ENCODE data around the gene FBXO11.

DNA sequence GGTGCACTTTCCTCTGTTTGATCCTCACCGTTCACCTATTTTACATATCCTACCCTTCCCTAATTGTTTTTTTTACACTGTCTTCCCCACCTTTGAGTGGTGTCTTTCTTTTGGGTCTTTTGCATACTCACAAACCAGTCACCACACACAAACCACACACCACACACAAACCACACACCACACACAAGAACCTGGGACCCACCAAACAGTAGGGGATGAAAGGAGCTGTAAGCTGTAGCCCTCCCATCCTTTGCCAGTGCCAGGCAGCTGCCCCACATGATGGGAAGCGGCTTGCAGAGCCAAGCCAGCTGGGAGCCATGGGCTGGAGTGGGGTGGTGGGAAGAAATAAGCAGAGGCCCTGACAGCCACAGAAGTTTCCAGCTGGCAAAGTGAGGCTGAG, 162.2 kb downstream of the FBXO11 start:
- TF ChIP-seq, protein P1, sequence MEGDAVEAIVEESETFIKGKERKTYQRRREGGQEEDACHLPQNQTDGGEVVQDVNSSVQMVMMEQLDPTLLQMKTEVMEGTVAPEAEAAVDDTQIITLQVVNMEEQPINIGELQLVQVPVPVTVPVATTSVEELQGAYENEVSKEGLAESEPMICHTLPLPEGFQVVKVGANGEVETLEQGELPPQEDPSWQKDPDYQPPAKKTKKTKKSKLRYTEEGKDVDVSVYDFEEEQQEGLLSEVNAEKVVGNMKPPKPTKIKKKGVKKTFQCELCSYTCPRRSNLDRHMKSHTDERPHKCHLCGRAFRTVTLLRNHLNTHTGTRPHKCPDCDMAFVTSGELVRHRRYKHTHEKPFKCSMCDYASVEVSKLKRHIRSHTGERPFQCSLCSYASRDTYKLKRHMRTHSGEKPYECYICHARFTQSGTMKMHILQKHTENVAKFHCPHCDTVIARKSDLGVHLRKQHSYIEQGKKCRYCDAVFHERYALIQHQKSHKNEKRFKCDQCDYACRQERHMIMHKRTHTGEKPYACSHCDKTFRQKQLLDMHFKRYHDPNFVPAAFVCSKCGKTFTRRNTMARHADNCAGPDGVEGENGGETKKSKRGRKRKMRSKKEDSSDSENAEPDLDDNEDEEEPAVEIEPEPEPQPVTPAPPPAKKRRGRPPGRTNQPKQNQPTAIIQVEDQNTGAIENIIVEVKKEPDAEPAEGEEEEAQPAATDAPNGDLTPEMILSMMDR (IDR thresholded peaks at IDR 0.05), result no peak
- TF ChIP-seq POLR2AphosphoS5 (IDR thresholded peaks at IDR 0.05) (no peak), EP300 (IDR thresholded peaks at IDR 0.05; ENCODE audit: low read depth) (no peak), POLR2A (IDR thresholded peaks at IDR 0.05) (no peak)

Measured in transverse colon (tissue), 4 donors.